ENCODE measurements around the gene BEGAIN. TPM values are rescaled to one million over a fixed set of nuclear protein-coding genes. Genes with fewer than 3 reads are reported as not detected.

Gene BEGAIN
- total and polyA plus RNA-seq, 2 donors (not counting 3 experiments of a cell fraction or from before 2014, with no cell fraction given), result 0.49 TPM; not detected in 1

GRCh38 chr14:100487304-100487703, 99.9 kb downstream of the BEGAIN start:
- no peak overlapping the region for H3K4me2 ChIP-seq (ENCODE audit: insufficient read depth, low read length)
- CTCF ChIA-PET, result interaction anchor here (1.0 kb wide), 1 partner anchor 11 kb away, joined by 3 read pairs; no protein-coding TSS in a partner anchor
- no peak overlapping the region for H3K9ac ChIP-seq (replicated peaks; ENCODE audit: extremely low read depth, insufficient read depth, low read length)
- H3K36me3 ChIP-seq (ENCODE audit: control insufficient read depth in 2 of 2, extremely low read depth in 1 of 2, insufficient read depth in 2 of 2, low read length in 2 of 2), result no peaks in the 10 kb centered on the region
- no peak for TF ChIP-seq POLR2A (IDR thresholded peaks at IDR 0.05; ENCODE audit: low read depth, low read length)
- TF ChIP-seq POLR2AphosphoS5 (IDR thresholded peaks at IDR 0.05; ENCODE audit: insufficient read depth, low read depth, low read length), result no peak
- TF ChIP-seq EZH2 (IDR thresholded peaks at IDR 0.05; ENCODE audit: borderline replicate concordance, low read depth, low read length, severe bottlenecking), result no peak
- TF ChIP-seq, protein P1, sequence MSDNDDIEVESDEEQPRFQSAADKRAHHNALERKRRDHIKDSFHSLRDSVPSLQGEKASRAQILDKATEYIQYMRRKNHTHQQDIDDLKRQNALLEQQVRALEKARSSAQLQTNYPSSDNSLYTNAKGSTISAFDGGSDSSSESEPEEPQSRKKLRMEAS (IDR thresholded peaks at IDR 0.05; ENCODE audit: insufficient read depth, insufficient read length), result no peak
- TF ChIP-seq, protein P2, sequence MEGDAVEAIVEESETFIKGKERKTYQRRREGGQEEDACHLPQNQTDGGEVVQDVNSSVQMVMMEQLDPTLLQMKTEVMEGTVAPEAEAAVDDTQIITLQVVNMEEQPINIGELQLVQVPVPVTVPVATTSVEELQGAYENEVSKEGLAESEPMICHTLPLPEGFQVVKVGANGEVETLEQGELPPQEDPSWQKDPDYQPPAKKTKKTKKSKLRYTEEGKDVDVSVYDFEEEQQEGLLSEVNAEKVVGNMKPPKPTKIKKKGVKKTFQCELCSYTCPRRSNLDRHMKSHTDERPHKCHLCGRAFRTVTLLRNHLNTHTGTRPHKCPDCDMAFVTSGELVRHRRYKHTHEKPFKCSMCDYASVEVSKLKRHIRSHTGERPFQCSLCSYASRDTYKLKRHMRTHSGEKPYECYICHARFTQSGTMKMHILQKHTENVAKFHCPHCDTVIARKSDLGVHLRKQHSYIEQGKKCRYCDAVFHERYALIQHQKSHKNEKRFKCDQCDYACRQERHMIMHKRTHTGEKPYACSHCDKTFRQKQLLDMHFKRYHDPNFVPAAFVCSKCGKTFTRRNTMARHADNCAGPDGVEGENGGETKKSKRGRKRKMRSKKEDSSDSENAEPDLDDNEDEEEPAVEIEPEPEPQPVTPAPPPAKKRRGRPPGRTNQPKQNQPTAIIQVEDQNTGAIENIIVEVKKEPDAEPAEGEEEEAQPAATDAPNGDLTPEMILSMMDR (IDR thresholded peaks at IDR 0.05; ENCODE audit: extremely low read depth in 1 of 2, insufficient read depth in 1 of 2, low read depth in 1 of 2, low read length in 2 of 2), result no peak
- no peak for TF ChIP-seq JUN (IDR thresholded peaks at IDR 0.05; ENCODE audit: borderline replicate concordance, insufficient read depth, insufficient read length, low read depth)
- H3K9me1 ChIP-seq (replicated peaks; ENCODE audit: control insufficient read depth, extremely low read depth, insufficient read depth, low read length), result no peaks in the 10 kb centered on the region
- H3K27ac ChIP-seq (ENCODE audit: insufficient read depth, low read depth, low read length), result no peak overlapping the region
- no peaks in the 10 kb centered on the region for H3K79me2 ChIP-seq (ENCODE audit: control insufficient read depth, insufficient read depth, low read length)
- intact Hi-C loops (cut with micrococcal nuclease) (no loop called here), dilution Hi-C loops (cut with MboI; ENCODE audit: extremely low pct_ligation_motif_present, low sequenced_read_pairs) (no loop called here)
- H2AFZ ChIP-seq (ENCODE audit: low read depth, low read length), result no peak overlapping the region
- no peaks in the 10 kb centered on the region for H3K27me3 ChIP-seq (ENCODE audit: control insufficient read depth in 2 of 2, insufficient read depth in 2 of 2, low read length in 2 of 2)
- no peaks in the 10 kb centered on the region for H3K4me1 ChIP-seq (ENCODE audit: control insufficient read depth, extremely low read depth, insufficient read depth, low read length)
- FAIRE-seq (no peak), DNase-seq (ENCODE audit: low read depth, low spot score) (no peak)
- POLR2A ChIA-PET, result no interaction called here
- peaks cover 2% of the 10 kb centered on the region for H4K20me1 ChIP-seq (replicated peaks; ENCODE audit: control insufficient read depth, extremely low read depth, insufficient read depth, low read length)
- H3K4me3 ChIP-seq (replicated peaks in 1 of 3; ENCODE audit: insufficient read depth in 1 of 3, low read depth in 1 of 3, low read length in 3 of 3), result no peak overlapping the region
- H3K9me3 ChIP-seq (replicated peaks; ENCODE audit: control insufficient read depth, insufficient read depth, low read length), result no peaks in the 10 kb centered on the region
- BruUV-seq (replicated peaks), result no TSS peak

Small RNAs within 50 kb of the gene (small RNA-seq; reads per million reads assigned to genes)
- not detected for gene RN7SKP92 (ENCODE audit: insufficient read depth, insufficient read length, low read depth, low replicate concordance)

Other genes with a start within 250 kb of the BEGAIN start
- 9.8 and 10.4 TPM in 2 replicates for gene WDR25, start 210.9 kb downstream of the BEGAIN start, total RNA-seq
- 25.1 and 32.3 TPM in 2 replicates for gene WDR25, start 210.9 kb downstream of the BEGAIN start, polyA plus RNA-seq
- not detected in 2 replicates for gene DLK1, start 139.5 kb upstream of the BEGAIN start, total RNA-seq
- gene DLK1, start 139.5 kb upstream of the BEGAIN start, polyA plus RNA-seq, result not detected in 2 replicates
- 227 and 508 TPM in 2 replicates for gene MEG3, start 238.7 kb upstream of the BEGAIN start, total RNA-seq
- 378 and 436 TPM in 2 replicates for gene MEG3, start 238.7 kb upstream of the BEGAIN start, polyA plus RNA-seq